Type B pancreatic cell (in vitro differentiated cells): ENCODE results near the gene ABCA10. TPM values are rescaled to one million over a fixed set of nuclear protein-coding genes. Genes with fewer than 3 reads are reported as not detected.

ENCODE experiments used
- DNase-seq: peaks from one replicate; pipeline ENCODE4 v3.0.0; 2021; ENCODE audit warnings: mixed read lengths; ENCODE audit not compliant: unreplicated experiment; ENCODE audit errors: extremely low spot score
- H3K27ac Mint-ChIP-seq: 2 replicates; pipeline ENCODE4 v1.8.0; 2021; ENCODE audit warnings: mild to moderate bottlenecking, mixed read lengths
- H3K27me3 Mint-ChIP-seq: 2 replicates; pipeline ENCODE4 v1.8.0; 2021; ENCODE audit warnings: mixed read lengths
- H3K36me3 Mint-ChIP-seq: 2 replicates; pipeline ENCODE4 v1.8.0; 2021; ENCODE audit warnings: mixed read lengths
- H3K4me1 Mint-ChIP-seq: one replicate; pipeline ENCODE4 v1.8.0; 2021; ENCODE audit warnings: mixed read lengths; ENCODE audit not compliant: unreplicated experiment
- H3K4me3 Mint-ChIP-seq: 2 replicates; pipeline ENCODE4 v1.8.0; 2021; ENCODE audit warnings: mild to moderate bottlenecking, mixed read lengths
- H3K9me3 Mint-ChIP-seq: 2 replicates; pipeline ENCODE4 v1.8.0; 2021; ENCODE audit warnings: mixed read lengths
- microRNA-seq: library from miRNA; unstranded; fragments of <30 nt; microRNA quantifications from one replicate; pipeline ENCODE4, GENCODE V29; 2020
- total RNA-seq: library from RNA; stranded (reverse); gene quantifications from 2 replicates; pipeline ENCODE4 v1.2.1, GENCODE V29; 2021; ENCODE audit warnings: low replicate concordance
- TF ChIP-seq, protein P1 (sequence below): fragments of 200-600 bp; sonication (generic); conservative IDR thresholded peaks from 2 replicates; pipeline ENCODE4 v1.5.0; 2021; ENCODE audit warnings: antibody characterized with exemption, mild to moderate bottlenecking

Gene ABCA10
- total RNA-seq, 1 donor from 2014 or later, result 1.2 TPM

DNA sequence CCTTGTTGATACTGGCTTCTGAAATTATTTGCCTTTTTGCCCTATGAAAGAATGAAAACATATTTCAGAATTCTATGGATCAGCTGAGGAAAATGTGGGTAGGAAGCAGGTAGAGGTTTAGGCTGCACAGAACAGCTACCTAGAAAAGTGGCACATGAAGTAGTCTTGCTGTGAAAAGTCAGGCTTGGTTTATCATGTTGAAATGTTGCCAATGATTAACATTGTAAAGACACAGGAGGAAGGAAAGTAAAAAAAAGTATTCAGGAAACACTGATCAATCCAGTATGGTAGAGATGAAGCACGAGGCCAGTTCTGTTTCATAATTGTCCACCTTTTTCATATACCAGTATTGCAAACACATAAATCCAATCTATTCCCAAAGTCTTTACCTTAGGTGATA lies 116.8 kb downstream of the ABCA10 start:
- Mint-ChIP-seq H3K4me1 (no peaks in the 10 kb centered on the region), H3K9me3 (peaks cover 6% of the 10 kb centered on the region), H3K4me3 (no peak overlapping the region), H3K27me3 (no peaks in the 10 kb centered on the region), H3K27ac (no peak overlapping the region), H3K36me3 (no peaks in the 10 kb centered on the region)
- TF ChIP-seq, protein P1, sequence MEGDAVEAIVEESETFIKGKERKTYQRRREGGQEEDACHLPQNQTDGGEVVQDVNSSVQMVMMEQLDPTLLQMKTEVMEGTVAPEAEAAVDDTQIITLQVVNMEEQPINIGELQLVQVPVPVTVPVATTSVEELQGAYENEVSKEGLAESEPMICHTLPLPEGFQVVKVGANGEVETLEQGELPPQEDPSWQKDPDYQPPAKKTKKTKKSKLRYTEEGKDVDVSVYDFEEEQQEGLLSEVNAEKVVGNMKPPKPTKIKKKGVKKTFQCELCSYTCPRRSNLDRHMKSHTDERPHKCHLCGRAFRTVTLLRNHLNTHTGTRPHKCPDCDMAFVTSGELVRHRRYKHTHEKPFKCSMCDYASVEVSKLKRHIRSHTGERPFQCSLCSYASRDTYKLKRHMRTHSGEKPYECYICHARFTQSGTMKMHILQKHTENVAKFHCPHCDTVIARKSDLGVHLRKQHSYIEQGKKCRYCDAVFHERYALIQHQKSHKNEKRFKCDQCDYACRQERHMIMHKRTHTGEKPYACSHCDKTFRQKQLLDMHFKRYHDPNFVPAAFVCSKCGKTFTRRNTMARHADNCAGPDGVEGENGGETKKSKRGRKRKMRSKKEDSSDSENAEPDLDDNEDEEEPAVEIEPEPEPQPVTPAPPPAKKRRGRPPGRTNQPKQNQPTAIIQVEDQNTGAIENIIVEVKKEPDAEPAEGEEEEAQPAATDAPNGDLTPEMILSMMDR, result no peak
- no peak for DNase-seq

DNA sequence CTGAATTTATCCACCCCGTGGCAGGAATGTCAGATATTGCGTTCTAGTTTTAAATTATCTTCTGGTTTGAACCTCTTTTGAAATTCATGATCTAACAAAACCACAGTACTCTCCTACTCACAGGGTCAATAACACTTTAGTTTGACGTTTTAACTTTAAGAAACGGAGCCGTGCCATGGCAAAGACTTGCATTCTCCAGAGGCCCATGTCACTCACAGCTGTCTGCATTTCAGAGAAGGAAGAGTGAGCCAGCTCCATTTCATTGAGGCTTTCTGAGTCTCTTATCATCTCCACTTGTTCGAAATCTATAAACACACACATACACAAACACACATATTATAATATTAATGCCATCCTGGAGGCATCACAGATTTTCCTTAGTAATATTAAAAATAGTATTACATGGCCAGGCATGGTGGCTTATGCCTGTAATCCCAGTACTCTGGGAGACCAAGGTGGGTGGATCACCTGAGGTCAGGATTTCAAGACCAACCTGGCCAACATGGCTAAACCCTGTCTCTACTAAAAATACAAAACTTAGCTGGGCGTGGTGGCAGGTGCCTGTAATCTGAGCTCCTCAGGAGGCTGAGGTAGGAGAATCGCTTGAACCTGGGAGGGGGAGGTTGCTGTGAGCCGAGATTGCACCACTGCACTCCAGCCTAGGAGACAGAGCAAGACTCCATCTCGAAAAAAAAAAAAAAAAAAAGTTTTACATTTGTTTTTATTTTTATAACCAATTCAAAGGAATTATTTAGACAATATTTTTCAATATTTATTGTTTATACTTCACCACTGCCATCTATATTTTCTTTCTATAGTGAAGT lies 122.5 kb downstream of the ABCA10 start:
- no peaks in the 10 kb centered on the region for H3K27me3 Mint-ChIP-seq
- TF ChIP-seq, protein P1, result no peak
- H3K9me3 Mint-ChIP-seq, result peaks cover 6% of the 10 kb centered on the region
- no peak for DNase-seq
- H3K4me3 Mint-ChIP-seq, result no peak overlapping the region
- no peaks in the 10 kb centered on the region for H3K36me3 Mint-ChIP-seq
- no peak overlapping the region for H3K27ac Mint-ChIP-seq
- peaks cover 3% of the 10 kb centered on the region for H3K4me1 Mint-ChIP-seq

DNA sequence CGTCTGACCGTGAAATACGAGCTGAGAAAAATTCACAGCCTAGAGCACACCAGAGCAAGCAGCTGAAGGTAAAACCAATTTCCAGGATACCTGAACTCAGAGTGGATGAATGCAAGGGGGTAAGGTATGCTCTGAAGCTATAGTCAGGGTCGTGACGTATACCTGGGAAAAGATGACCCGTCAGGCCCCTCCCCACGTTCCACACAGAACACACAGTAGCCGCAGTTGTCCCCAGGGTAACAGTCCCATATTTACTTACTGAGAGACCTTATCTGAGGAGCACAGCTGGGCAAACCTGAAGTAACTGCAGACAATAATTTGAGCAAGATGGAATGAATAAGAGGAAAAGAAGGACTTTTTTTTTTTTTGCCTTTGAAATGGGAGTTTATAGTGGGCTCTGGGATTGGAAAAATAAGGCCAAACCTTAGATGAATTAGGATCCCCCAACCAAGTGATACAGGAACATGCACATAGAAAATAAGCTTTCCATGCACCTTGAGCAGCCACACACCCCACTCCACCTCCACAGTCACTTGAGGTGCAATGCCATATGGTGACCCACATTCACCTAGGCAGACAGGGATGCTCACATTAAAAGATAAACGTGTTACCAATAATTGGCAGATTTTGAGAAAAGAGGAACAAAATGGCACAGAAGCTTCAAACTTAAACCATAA lies 124.9 kb downstream of the ABCA10 start:
- Mint-ChIP-seq H3K27me3 (no peaks in the 10 kb centered on the region), H3K9me3 (peaks cover 6% of the 10 kb centered on the region), H3K36me3 (no peaks in the 10 kb centered on the region), H3K4me1 (peaks cover 3% of the 10 kb centered on the region), H3K4me3 (no peak overlapping the region), H3K27ac (no peak overlapping the region)
- TF ChIP-seq, protein P1, result no peak
- no peak for DNase-seq

DNA sequence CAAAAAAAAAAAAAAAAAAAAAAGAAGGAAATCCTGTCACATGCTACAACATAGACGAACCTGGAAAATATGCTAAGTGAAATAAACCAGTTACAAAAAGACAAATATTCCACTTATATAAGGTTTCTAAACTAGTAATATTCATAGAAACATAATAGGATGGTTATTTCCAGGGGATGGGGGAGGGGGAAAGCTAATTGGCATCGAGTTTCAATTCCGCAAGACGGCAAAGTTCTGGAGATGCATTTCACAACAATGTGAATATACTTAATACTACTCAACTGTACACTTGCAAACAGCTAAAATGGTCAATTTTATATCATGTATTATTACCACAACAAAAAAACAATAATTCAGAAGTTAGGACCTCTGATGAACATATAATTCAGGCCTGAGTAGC lies 130.0 kb downstream of the ABCA10 start:
- Mint-ChIP-seq H3K4me1 (peaks cover 4% of the 10 kb centered on the region), H3K4me3 (no peak overlapping the region), H3K27ac (no peak overlapping the region), H3K27me3 (no peaks in the 10 kb centered on the region), H3K36me3 (no peaks in the 10 kb centered on the region), H3K9me3 (no peaks in the 10 kb centered on the region)
- DNase-seq, result no peak
- TF ChIP-seq, protein P1, result no peak

Small RNA genes within 50 kb of the gene (microRNA-seq; reads per million reads assigned to microRNA genes)
- gene MIR4524A (not detected), gene MIR4524B (not detected)

Other genes starting within 250 kb of the ABCA10 start
- 0.19 and 5.0 TPM in 2 replicates for gene ABCA9, start 167.9 kb downstream of the ABCA10 start, total RNA-seq
- gene ABCA6, start 86.9 kb downstream of the ABCA10 start, total RNA-seq, result 0.36 and 0.48 TPM in 2 replicates
- 14.6 and 21.7 TPM in 2 replicates for gene ABCA5, start 98.3 kb upstream of the ABCA10 start, total RNA-seq
- gene MAP2K6, start 185.9 kb upstream of the ABCA10 start, total RNA-seq, result 11.9 and 28.8 TPM in 2 replicates